ENCODE data around the gene TNFAIP8L2. TPM values are rescaled to one million over a fixed set of nuclear protein-coding genes. Genes with fewer than 3 reads are reported as not detected.

The TNFAIP8L2 gene
- total RNA-seq, 1 experiment from 2014 or later: not detected

DNA sequence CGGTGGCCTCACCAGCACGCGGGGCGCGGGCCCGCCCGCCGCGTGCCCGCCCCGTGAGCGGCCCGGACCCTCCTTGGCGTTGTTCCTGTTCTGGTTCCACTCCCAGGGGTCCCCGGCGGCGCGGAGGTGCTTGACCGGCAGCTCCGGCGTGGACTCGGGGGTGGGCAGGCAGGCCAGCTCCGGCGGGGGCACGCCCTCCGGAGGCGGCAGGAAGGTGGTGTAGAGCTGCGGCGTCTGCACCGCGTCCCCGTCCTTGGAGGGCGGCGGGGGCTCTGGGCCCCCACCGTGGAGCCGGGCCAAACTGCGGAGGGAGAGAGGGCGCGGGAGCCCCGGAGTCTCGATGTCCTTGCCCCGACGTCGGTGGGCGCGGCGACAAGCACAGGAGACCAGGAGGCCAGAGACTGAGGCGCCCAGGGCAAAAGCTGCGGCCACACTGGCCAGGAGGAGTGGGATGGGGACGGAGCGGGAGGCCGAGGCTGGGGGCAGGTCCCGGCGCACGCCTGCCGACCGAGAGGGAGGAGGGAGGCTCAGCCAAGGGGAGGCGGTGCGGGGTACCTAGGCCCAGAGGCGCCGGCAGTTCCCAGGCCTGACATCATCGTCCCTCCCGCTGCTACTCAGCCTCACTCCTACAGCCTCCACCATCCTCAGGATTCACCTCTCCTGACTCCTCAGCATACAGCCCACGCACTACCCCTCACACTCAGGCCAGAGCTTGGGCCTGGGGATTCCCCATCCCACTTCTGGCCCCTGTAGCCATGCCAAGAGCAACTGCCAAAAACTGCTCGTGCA is 23.2 kb upstream of the TNFAIP8L2 start:
- CTCF ChIA-PET: no interaction called here
- no peak overlapping the region for H3K4me2 ChIP-seq
- POLR2A ChIA-PET (ENCODE audit: unreplicated experiment): no interaction called here

DNA sequence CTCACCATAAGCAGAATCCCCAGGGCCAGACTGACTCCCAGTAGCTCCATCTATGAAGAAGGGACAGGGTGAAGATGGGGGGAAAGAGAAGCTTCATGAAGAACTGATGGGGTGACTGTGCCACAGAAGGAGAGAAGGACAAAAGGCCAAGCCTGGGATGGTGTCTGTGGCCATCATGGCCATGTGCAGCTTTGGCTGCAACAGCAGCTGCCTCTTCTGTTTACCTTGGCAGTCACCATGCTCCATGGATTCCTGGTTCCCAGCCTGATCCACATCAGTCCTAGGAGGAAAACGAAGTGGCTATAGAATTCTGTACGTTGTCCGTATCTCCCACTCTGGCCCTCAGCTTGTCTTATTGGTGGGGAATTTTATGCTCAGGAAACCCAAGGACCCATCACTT is 22.1 kb upstream of the TNFAIP8L2 start:
- H3K4me2 ChIP-seq: no peak overlapping the region
- POLR2A ChIA-PET (ENCODE audit: unreplicated experiment): no interaction called here
- H3K79me2 ChIP-seq (ENCODE audit: low read depth): no peaks in the 10 kb centered on the region
- TF ChIP-seq EZH2 (IDR thresholded peaks at IDR 0.05; ENCODE audit: low read depth): no peak
- TF ChIP-seq, protein P1, sequence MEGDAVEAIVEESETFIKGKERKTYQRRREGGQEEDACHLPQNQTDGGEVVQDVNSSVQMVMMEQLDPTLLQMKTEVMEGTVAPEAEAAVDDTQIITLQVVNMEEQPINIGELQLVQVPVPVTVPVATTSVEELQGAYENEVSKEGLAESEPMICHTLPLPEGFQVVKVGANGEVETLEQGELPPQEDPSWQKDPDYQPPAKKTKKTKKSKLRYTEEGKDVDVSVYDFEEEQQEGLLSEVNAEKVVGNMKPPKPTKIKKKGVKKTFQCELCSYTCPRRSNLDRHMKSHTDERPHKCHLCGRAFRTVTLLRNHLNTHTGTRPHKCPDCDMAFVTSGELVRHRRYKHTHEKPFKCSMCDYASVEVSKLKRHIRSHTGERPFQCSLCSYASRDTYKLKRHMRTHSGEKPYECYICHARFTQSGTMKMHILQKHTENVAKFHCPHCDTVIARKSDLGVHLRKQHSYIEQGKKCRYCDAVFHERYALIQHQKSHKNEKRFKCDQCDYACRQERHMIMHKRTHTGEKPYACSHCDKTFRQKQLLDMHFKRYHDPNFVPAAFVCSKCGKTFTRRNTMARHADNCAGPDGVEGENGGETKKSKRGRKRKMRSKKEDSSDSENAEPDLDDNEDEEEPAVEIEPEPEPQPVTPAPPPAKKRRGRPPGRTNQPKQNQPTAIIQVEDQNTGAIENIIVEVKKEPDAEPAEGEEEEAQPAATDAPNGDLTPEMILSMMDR (conservative IDR thresholded peaks at IDR 0.05): no peak
- no peaks in the 10 kb centered on the region for H3K36me3 ChIP-seq (ENCODE audit: low read depth)
- DNase-seq: no peak
- intact Hi-C loops (cut with micrococcal nuclease; ENCODE audit: unreplicated experiment): no loop called here
- no TSS peak for BruUV-seq (replicated peaks)
- no peaks in the 10 kb centered on the region for H3K9me3 ChIP-seq (ENCODE audit: insufficient read depth, low read depth)
- no peaks in the 10 kb centered on the region for H4K20me1 ChIP-seq (ENCODE audit: insufficient read depth)
- no peaks in the 10 kb centered on the region for H3K4me1 ChIP-seq (replicated peaks; ENCODE audit: insufficient read depth)
- CTCF ChIA-PET: no interaction called here
- H3K27me3 ChIP-seq (ENCODE audit: insufficient read depth, low read depth): peaks cover 18% of the 10 kb centered on the region; the same call in 1 of the 2 replicates
- H3K27ac ChIP-seq: no peak overlapping the region
- no peak overlapping the region for H3K4me3 ChIP-seq
- H2AFZ ChIP-seq: no peak overlapping the region
- H3K9me2 ChIP-seq (ENCODE audit: insufficient read depth): no peaks in the 10 kb centered on the region
- peaks cover 12% of the 10 kb centered on the region; the same call in 1 of the 2 replicates for H3F3A ChIP-seq (ENCODE audit: insufficient read depth, low read depth)

More for the DNA sequence above, 23.2 kb upstream of the TNFAIP8L2 start:
- TF ChIP-seq, protein P1 (conservative IDR thresholded peaks at IDR 0.05): no peak
- no peak for TF ChIP-seq EZH2 (IDR thresholded peaks at IDR 0.05; ENCODE audit: low read depth)
- Histone ChIP-seq H3K27ac (no peak overlapping the region), H3K9me3 (ENCODE audit: insufficient read depth, low read depth) (no peaks in the 10 kb centered on the region), H4K20me1 (ENCODE audit: insufficient read depth) (no peaks in the 10 kb centered on the region), H2AFZ (no peak overlapping the region), H3K36me3 (ENCODE audit: low read depth) (no peaks in the 10 kb centered on the region), H3K27me3 (ENCODE audit: insufficient read depth, low read depth) (peaks cover 18% of the 10 kb centered on the region; the same call in 1 of the 2 replicates), H3F3A (ENCODE audit: insufficient read depth, low read depth) (peaks cover 14% of the 10 kb centered on the region; the same call in 1 of the 2 replicates), H3K79me2 (ENCODE audit: low read depth) (no peaks in the 10 kb centered on the region), H3K4me3 (no peak overlapping the region), H3K9me2 (ENCODE audit: insufficient read depth) (no peaks in the 10 kb centered on the region), H3K4me1 (replicated peaks; ENCODE audit: insufficient read depth) (no peaks in the 10 kb centered on the region)
- BruUV-seq (replicated peaks): no TSS peak
- DNase-seq: no peak
- intact Hi-C loops (cut with micrococcal nuclease; ENCODE audit: unreplicated experiment): no loop called here

DNA sequence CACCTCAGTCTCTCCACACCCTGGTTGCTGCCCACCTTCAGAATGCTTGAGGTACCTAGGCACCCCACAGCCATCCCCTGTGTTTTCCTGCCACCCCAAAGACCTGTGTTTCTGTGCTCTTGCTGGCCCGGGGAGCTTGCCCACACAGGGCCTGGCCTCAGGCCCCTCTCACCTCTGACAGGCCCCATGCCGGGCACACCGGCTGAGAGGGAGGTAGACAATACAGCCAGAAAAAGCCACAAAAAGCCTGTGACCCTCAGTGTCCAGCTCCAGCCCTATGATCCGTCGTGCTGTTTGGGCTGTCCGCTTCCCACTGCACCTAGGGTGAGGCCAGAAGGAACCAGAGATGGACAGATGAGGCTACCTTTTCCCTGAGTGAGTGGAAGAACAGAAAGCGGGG is 21.5 kb upstream of the TNFAIP8L2 start:
- no peaks in the 10 kb centered on the region for H3K4me1 ChIP-seq (replicated peaks; ENCODE audit: insufficient read depth)
- no peak overlapping the region for H3K4me2 ChIP-seq
- peaks cover 18% of the 10 kb centered on the region; the same call in 1 of the 2 replicates for H3K27me3 ChIP-seq (ENCODE audit: insufficient read depth, low read depth)
- H4K20me1 ChIP-seq (ENCODE audit: insufficient read depth): no peaks in the 10 kb centered on the region
- H3F3A ChIP-seq (ENCODE audit: insufficient read depth, low read depth): peaks cover 6% of the 10 kb centered on the region; the same call in 1 of the 2 replicates
- H3K27ac ChIP-seq: no peak overlapping the region
- no peak for TF ChIP-seq EZH2 (IDR thresholded peaks at IDR 0.05; ENCODE audit: low read depth)
- TF ChIP-seq, protein P1 (conservative IDR thresholded peaks at IDR 0.05): no peak
- no TSS peak for BruUV-seq (replicated peaks)
- H3K4me3 ChIP-seq: no peak overlapping the region
- ChIA-PET POLR2A (ENCODE audit: unreplicated experiment) (no interaction called here), CTCF (interaction anchor here (0.6 kb wide), 1 partner anchor 264 kb away, joined by 6 read pairs; no protein-coding TSS in a partner anchor)
- H2AFZ ChIP-seq: no peak overlapping the region
- no peaks in the 10 kb centered on the region for H3K9me3 ChIP-seq (ENCODE audit: insufficient read depth, low read depth)
- intact Hi-C loops (cut with micrococcal nuclease; ENCODE audit: unreplicated experiment): no loop called here
- no peaks in the 10 kb centered on the region for H3K9me2 ChIP-seq (ENCODE audit: insufficient read depth)
- no peak for DNase-seq
- no peaks in the 10 kb centered on the region for H3K36me3 ChIP-seq (ENCODE audit: low read depth)
- H3K79me2 ChIP-seq (ENCODE audit: low read depth): no peaks in the 10 kb centered on the region
